ENCODE measurements around the gene PANK4.

The PANK4 gene

DNA sequence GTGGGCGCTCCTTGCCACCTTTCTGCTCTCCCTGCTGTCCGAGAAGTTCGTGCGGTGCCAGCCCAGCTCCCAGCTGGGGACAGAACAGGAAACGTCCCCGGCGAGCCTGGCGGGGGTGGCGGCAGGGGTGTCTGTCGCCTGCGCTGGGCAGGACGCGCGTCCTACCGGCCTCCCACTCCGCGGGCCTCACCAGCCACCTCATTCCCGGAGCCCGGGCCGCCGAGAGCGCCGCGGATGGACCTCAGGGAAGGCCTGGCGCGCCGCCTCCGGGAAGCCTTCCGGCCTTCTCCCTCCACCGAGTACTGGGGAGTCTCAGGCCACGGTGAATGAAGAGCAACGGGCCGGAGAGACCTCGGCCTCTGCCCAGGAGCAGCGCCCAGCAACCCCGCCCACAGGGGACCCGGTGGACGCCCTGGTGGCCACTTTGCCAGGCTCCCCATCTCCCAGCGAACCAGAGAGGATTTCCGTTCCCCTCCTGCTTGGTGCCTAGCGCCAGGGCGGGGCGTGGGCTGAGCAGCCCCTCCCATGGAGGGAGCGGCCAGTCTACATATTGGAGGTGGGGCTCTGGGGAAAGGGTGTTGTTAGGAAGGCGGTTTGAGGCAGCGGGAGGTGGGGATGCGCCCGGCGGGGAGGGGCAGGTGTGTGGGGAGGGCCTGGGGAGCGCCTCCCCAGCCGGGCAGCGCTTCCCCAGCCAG is 20.3 kb upstream of the PANK4 start:
- peak overlapping the region; percentile 39 for H3K4me3 ChIP-seq (ENCODE audit: control insufficient read depth, low read depth, low read length)
- TF ChIP-seq, protein P1, sequence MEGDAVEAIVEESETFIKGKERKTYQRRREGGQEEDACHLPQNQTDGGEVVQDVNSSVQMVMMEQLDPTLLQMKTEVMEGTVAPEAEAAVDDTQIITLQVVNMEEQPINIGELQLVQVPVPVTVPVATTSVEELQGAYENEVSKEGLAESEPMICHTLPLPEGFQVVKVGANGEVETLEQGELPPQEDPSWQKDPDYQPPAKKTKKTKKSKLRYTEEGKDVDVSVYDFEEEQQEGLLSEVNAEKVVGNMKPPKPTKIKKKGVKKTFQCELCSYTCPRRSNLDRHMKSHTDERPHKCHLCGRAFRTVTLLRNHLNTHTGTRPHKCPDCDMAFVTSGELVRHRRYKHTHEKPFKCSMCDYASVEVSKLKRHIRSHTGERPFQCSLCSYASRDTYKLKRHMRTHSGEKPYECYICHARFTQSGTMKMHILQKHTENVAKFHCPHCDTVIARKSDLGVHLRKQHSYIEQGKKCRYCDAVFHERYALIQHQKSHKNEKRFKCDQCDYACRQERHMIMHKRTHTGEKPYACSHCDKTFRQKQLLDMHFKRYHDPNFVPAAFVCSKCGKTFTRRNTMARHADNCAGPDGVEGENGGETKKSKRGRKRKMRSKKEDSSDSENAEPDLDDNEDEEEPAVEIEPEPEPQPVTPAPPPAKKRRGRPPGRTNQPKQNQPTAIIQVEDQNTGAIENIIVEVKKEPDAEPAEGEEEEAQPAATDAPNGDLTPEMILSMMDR (IDR thresholded peaks at IDR 0.05; ENCODE audit: control insufficient read depth, insufficient read depth, low read depth, low read length, missing control alignments): peak; percentile 19
- DNase-seq (ENCODE audit: low read depth): no peak

DNA sequence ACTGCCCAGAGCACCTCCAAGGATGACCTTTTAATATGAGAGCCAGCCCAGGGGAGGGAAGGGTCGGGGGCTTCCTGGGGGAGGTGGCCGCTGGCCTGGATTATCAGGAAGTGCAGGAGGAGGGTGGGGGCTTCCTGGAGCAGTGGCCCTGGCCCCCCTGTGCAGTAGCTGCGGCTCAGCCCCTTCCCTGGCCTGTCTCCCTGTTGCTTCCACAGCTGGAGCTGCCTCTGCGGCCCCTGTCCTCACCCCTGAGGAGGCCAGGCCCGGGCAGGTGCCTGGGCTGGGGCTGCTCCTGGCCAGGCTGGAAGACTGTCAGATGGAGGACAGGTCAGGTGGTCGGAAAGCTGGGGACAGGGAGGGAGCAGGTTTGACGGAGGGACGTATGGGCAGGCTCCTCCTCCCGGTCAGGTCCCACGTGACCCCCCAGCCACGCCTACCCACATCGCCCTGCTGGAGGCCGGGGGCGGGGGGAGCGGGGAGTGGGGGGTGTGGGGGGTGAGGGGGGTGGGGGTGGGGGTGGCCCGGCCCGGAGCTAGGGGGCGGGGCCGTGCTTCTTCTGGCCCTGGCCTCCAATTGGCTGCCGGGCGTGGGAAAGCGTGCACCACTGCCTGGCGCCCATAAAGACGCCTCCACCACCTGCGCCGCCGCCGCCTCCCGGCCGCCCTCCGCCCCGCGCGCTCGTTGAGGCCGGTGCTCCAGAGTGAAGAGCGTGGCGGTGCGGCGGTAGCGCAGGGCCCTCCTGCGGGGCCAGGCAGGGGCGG is 19.5 kb upstream of the PANK4 start:
- TF ChIP-seq, protein P1 (IDR thresholded peaks at IDR 0.05; ENCODE audit: control insufficient read depth, insufficient read depth, low read depth, low read length, missing control alignments): no peak
- no peak for DNase-seq (ENCODE audit: low read depth)
- H3K4me3 ChIP-seq (ENCODE audit: control insufficient read depth, low read depth, low read length): peak overlapping the region; percentile 39

DNA sequence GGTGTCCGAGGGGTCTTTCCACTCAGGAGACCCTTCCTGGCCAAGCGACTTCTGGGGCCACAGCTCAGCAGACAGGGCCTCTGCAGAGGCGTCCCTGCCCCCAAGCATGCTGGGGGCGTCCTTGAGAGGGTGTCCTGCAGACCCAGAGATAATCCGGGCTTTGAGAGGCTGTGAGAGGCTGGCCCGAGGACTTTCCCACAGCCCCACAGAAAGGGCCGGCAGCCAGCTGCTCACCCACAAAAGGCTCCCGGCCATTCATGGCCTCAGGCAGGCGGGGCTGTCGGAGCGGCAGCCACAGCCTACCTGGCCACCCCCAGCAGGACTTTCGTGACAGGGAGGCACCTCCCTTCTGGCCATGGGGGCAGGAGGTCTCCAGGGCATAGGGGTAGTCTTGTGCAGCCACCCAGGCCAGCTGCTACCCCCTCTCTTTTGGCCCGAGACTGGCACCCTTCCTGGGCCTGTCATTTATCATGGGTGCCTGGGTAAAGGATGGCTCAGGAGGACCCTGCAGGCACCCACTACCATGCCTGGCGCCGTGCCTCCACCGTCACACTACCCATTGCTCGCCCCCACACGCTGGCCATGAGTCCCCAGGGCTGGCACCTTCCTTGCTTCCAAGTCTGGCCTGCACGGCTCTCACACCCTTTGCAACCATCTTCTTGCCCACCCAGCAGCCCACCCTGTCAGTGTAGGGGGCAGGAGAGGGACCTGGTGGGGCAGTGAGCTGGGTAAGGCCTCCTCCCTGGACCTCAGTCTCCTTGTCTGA is 18.7 kb upstream of the PANK4 start:
- TF ChIP-seq, protein P1 (IDR thresholded peaks at IDR 0.05; ENCODE audit: control insufficient read depth, insufficient read depth, low read depth, low read length, missing control alignments): no peak
- no peak overlapping the region for H3K4me3 ChIP-seq (ENCODE audit: control insufficient read depth, low read depth, low read length)
- DNase-seq (ENCODE audit: low read depth): no peak

DNA sequence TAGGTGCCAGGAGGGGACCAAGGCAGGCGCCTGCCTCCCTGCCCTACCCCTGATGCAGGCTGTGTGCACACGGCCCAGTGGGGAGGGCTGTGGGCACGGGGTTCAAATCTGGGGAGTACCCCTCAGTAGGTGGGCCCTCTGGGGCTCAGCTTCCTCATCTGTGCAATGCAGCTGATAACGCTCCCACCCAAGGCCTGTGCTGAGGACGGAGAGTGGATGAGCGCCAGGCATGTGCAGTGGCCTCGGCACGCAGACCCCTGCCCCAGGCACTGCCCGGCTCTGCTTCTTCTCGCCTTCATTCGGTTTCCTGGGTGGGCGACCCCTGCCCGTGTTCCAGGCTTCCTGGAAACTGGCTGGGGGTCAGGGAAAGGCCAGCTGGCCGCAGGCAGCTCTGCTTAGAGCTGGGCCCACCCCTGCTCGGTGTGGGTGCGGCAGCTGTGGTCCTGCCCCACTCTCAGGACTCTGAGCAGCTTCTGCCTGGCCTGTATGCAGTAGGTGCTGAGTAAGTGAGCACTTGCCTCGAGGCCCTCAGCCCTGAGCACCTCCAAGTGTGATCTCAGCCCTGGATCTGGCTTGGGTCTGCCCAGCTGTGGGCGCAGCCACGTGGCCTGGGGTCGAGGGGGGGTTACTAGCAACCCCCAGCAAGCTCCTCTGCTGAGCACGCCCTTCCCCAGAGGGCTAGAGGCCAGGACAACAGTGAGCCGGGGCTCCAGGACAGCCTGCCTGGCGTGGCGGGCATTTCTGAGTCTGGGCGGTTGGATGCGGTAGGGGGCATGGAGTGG is 17.9 kb upstream of the PANK4 start:
- TF ChIP-seq, protein P1 (IDR thresholded peaks at IDR 0.05; ENCODE audit: control insufficient read depth, insufficient read depth, low read depth, low read length, missing control alignments): no peak
- no peak for DNase-seq (ENCODE audit: low read depth)
- H3K4me3 ChIP-seq (ENCODE audit: control insufficient read depth, low read depth, low read length): no peak overlapping the region

DNA sequence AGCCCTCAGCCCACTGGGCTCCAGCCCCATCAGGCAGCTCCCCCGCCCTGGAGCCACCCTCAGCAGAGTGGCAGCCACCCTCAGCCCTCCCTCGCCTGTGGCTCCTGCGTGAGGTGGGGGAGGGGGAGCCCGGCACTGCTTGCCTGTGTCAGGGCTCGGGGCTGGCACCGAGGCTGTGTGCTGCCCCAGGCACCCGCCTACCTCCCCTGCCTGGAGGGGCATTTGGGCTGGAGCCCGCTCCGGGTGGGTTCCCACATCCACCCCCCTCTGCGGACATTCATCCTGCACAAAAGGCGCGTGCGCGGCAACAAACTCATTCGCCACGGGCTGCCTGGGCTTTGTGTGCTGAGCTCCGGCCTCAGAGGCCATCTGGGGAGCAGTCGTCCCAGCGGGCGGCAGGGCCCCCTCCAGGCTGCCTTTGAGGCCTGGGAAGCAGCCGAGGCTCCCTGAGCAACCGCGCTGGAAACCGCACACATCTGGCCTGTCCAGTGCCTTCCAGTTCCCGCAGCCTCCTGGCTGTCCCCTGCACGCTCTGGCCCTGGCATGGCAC is 17.2 kb upstream of the PANK4 start:
- no peak overlapping the region; the same call in 1 of the 2 replicates for H3K4me3 ChIP-seq (ENCODE audit: control insufficient read depth, low read depth, low read length)
- no peak for DNase-seq (ENCODE audit: low read depth)
- TF ChIP-seq, protein P1 (IDR thresholded peaks at IDR 0.05; ENCODE audit: control insufficient read depth, insufficient read depth, low read depth, low read length, missing control alignments): no peak
